NCI-H2107 (cell line): ENCODE results near the gene LRP10.
"Not testable (repeated sequence)": the region's sequence is repeated elsewhere in the genome, so short reads cannot be mapped to it uniquely, and the experiment has no call there.

Experiments
- DNase-seq: peaks from one replicate; lab custom pipeline; 2025; lab: John Stamatoyannopoulos, UW

The LRP10 gene

DNA sequence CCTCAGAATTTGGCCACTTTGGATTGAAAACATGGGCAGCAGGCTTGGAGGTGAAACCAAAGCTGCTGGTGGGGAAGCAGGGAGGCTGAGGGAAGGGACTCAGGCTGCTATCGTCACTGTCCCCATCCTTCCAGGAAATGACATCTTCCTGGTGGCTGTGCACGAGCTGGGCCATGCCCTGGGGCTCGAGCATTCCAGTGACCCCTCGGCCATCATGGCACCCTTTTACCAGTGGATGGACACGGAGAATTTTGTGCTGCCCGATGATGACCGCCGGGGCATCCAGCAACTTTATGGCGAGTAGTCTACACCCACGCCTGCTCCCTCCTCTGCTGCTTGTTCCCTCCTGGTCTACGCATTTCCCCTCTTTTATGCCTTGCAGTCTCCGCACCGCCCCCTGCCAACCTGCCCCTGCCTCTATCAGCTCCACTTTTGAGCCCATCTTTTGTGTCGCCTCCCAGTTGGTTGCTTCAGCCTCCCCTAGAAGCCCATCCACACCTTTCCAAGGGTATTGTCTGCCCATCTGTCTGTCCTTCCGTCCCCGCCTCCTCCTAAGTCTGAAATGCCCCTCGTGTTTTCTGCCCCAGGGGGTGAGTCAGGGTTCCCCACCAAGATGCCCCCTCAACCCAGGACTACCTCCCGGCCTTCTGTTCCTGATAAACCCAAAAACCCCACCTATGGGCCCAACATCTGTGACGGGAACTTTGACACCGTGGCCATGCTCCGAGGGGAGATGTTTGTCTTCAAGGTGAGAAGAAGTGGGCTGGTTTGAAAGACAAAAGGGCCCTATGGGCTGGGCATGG lies 28.2 kb upstream of the LRP10 start:
- no peak for DNase-seq

DNA sequence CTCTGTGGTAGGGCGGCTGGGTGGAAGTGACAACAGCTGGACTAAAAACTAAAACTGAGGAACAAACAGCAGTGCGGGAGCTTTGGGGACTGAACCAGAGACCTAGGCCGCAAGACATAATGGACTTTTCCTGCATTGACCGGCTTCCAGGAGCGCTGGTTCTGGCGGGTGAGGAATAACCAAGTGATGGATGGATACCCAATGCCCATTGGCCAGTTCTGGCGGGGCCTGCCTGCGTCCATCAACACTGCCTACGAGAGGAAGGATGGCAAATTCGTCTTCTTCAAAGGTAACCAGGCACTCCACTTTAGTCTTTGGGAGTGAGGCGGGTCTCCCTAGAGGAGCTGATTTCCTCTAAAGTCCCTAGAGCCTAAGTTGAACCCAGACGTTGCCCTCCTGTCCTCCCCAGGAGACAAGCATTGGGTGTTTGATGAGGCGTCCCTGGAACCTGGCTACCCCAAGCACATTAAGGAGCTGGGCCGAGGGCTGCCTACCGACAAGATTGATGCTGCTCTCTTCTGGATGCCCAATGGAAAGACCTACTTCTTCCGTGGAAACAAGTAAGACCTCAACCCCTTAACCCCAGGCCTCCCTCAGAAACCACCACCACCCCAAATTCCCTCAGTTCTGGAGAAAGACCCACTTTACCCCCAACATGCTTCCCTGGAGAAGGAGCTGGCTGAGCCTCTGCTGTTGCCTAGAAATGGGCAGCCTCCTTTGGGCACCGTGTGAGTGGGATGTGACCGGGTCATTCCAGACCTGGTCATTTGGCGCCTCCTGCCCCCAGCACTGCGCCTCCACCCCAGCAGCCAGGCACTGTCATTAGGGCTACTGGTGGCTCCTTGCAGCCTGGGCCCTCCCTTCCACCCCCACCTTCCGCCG lies 27.1 kb upstream of the LRP10 start:
- DNase-seq: no peak

DNA sequence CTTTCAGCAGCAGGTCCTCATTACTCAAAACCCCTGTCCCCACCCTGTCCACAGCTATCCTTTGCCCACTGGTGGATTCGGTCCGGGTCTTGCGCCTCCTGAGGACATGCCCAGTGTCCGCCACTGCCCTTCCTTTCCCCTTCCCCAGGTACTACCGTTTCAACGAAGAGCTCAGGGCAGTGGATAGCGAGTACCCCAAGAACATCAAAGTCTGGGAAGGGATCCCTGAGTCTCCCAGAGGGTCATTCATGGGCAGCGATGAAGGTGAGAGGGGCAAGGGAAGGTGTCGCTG lies 26.5 kb upstream of the LRP10 start:
- DNase-seq: no peak

DNA sequence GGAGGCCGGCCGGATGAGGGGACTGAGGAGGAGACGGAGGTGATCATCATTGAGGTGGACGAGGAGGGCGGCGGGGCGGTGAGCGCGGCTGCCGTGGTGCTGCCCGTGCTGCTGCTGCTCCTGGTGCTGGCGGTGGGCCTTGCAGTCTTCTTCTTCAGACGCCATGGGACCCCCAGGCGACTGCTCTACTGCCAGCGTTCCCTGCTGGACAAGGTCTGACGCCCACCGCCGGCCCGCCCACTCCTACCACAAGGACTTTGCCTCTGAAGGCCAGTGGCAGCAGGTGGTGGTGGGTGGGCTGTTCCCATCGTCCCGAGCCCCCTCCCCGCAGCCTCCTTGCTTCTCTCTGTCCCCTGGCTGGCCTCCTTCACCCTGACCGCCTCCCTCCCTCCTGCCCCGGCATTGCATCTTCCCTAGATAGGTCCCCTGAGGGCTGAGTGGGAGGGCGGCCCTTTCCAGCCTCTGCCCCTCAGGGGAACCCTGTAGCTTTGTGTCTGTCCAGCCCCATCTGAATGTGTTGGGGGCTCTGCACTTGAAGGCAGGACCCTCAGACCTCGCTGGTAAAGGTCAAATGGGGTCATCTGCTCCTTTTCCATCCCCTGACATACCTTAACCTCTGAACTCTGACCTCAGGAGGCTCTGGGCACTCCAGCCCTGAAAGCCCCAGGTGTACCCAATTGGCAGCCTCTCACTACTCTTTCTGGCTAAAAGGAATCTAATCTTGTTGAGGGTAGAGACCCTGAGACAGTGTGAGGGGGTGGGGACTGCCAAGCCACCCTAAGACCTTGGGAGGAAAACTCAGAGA lies 25.5 kb upstream of the LRP10 start:
- DNase-seq: no peak

DNA sequence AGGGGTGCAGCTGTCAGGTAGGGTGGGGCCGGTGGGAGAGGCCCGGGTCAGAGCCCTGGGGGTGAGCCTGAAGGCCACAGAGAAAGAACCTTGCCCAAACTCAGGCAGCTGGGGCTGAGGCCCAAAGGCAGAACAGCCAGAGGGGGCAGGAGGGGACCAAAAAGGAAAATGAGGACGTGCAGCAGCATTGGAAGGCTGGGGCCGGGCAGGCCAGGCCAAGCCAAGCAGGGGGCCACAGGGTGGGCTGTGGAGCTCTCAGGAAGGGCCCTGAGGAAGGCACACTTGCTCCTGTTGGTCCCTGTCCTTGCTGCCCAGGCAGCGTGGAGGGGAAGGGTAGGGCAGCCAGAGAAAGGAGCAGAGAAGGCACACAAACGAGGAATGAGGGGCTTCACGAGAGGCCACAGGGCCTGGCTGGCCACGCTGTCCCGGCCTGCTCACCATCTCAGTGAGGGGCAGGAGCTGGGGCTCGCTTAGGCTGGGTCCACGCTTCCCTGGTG lies 24.7 kb upstream of the LRP10 start:
- no peak for DNase-seq

DNA sequence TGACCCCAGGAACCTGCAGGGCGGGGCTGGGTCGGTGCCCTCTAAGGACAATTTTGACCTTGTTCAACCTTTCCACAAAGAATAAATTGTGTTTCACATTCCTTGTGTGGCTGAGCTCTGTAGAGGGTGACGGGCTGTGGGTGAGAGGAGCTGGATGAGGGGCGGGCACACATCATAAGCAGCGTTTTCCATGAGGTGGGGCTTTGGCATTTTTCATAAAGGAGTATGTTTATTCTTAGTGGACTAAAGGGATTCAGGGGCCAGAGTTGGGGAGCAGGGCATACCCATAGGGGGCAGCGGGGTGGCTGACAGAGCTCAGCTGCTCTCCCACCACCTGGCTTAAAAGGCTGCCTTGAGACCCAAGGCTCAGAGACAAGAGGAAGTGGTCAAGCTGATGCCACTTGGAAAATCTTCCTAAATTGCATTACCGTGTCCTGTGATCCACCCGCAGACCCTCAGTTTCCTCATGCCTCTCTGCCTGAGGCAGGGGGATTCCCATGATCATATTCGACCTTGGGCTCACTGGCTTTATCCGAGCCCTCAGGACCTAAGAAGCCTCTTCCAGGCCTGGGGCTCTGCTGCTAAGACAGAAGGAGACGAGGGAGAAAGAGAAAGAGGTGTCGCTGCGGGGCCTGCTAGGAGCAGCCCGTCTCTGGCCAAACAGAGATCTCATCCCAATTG lies 23.7 kb upstream of the LRP10 start:
- no peak for DNase-seq

DNA sequence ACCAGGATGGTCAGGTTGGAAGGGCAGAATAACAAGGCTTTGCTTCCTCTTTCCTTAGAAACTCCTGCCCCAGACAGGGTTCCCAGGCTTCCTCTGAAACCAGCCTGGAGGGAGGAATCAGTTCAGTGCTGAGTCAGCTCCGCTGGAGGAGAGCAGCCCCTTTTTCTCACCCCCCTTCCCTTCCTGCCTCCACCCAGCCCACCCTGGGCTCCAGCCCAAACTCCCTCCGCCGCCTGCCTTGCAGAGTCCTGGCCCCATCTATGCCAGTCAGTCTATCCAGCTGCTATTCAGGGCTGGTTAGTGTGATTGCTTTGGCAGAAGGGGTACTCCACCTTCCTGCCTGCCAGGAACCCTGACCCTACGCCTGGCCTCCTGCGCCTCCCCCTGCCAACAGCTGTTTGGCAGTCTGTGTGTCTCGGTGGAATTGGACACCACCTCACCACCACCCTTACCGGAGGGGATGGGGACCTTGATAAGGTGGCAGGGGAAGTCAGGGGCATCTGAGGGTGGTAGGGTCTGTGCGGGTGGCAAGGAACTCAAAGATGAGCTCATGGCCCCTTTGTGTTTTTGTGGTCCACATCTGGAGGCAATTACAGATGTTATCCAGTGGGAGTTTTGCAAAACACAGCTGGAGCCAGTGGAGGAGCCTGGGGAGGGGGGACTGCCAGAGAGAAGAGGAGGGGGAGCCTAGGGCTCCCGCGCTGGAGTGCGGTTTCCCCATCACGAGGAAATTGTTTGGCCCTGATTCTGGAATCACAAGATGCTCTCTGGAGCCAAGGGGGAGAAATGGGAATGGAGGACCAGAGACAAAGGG lies 23.0 kb upstream of the LRP10 start:
- DNase-seq: no peak

DNA sequence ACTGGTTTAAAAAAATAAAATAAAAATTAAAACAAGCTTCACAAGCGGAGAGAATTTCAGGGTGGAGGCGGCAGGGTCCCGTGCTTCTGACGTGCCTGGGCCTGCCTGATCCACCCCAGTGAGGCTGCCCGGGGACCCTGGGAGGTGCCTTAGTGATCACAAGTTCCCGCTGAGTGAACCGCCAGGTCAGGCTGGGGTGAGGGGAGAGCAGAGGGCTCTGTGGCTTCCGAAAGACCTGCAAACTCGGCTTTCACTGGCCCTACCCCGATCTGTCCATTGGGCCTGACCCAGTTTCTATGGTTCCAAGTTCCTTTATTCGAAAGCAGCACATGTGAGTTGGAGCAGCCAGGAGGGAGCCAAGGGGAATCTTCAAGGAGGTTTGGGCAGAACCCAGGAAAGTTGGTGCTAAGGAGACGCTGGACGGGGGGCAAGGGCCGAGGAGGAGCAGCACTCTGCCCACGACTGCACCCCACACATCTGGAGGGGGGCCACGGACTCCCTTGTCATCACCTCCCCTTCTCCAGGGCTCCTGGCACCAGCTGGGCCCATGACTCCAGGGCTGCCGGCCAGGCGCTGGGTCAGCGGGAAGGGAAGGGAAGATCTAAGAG lies 22.2 kb upstream of the LRP10 start:
- no peak for DNase-seq

DNA sequence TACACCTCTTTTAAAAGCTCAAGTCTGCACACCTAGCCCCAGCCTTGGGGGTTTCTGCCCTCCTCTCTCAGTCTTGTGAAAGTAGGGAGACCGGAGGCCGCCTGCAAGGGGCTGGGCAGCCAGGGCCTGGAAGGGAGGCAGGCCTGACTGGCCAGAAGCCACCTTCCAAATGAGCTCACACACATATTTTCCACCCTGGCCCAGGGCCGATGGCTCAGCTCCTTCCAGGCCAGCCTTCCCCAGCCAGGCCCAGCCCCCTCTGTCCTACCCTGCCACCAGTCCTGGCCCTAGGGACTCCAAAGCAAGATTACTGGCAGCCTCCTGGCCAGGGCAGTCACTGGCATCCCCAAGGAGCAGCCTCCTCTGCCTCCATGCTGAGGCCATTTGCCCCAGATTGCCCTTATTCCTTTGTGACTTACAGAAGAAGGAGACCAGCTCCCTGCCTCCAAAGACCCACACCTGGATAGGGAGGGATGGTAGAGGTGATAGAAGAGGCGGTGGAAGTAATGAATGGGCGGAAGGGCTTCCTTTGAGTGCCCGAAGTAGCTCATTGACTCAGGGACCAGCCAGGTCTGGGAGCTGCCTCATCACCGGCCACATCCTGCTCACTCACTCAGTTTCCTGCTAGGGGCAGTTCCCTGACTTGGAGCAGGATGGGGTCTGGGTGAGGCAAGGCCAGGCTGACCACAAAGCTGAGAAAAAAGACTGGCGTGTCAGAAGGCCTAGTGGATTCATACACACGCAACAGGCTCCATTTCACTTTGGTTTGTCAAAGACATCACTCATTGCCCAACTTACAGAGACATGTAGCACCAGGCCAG lies 20.4 kb upstream of the LRP10 start:
- no peak for DNase-seq

DNA sequence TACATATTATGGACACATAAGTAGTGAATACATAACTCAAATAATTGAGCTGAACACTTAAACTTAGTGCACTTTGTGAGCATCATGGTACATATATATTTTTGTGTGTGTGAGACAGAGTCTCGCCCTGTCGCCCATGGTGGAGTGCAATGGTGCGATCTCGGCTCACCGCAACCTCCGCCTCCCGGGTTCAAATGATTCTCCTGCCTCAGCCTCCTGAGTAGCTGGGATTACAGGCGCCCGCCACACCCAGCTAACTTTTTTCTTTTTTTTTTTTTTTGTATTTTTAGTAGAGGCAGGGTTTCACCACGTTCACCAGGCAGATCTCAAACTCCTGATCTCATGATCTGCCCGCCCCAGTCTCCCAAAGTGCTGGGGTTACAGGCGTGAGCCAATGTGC lies 19.4 kb upstream of the LRP10 start:
- not testable (repeated sequence) for DNase-seq

DNA sequence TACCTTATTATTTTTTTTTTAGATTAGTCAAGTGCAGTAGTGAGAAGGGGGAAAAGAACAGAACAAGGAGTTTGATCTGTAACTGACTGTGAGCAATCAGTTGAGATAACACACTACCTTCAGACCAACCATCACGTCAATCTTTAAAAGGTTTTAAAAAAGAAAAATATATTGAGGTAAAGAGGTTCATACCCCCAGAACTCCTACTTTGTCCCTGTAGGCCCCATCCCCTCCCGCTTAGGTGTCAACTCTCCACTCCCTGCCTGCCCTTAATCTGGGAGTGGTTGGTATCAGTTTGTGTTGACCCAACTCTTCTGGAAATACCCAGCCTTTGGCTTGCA lies 19.0 kb upstream of the LRP10 start:
- no peak for DNase-seq

DNA sequence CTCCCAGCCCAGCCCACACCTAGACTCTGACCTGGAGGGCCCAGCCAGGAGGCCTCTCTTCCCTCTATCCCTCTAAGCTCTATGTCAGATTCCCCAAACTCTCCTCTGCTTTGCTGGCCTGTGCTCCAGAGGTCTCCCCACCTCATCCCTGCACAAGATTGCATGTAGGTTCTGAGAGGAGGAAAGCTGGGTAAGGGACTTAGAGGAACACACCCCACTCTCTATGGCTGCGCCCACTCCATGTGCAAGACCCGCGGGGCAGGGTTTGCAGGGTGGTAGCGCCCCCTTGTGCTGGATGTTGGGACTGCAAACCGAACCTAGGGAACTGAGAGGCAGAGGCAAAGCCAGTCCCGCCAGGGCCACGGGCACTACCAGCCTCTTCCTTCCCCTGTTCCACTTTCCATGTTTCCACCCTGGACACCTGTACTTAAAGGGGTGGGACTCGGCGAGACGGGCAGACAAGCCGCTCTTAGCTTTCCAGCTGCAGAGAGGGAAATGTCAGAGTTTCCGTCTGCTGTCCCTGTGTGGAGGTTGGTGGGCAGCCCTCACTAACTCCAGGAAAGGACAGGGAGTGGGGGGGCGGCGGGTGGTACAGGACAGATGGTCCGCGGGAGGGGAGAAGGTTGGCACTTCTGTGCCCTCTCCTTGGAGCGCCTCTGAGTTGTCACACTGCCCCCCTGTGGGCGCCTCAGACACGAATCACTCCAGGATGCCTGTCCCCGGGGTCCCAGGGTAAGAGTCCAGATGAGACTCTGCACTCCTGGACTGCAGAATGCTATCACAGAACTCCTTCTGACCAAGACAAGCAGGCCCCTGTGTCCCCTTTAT lies 18.4 kb upstream of the LRP10 start:
- DNase-seq: peak; percentile 84

DNA sequence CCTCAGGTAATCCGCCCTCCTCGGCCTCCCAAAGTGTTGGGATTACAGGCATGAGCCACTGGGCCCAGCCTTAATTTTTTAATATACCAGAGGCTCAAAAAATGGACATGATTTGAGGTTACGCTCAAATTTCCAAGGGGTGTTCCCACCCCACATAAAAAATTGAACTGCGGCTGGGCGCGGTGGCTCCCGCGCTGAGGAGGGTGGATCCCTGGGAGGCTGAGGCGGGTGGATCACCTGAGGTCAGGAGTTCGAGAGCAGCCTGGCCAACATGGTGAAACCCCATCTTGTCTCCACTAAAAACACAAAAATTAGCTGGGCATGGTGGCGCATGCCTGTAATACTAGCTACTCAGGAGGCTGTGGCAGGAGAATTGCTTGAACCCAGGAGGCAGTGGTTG lies 17.2 kb upstream of the LRP10 start:
- not testable (repeated sequence) for DNase-seq

DNA sequence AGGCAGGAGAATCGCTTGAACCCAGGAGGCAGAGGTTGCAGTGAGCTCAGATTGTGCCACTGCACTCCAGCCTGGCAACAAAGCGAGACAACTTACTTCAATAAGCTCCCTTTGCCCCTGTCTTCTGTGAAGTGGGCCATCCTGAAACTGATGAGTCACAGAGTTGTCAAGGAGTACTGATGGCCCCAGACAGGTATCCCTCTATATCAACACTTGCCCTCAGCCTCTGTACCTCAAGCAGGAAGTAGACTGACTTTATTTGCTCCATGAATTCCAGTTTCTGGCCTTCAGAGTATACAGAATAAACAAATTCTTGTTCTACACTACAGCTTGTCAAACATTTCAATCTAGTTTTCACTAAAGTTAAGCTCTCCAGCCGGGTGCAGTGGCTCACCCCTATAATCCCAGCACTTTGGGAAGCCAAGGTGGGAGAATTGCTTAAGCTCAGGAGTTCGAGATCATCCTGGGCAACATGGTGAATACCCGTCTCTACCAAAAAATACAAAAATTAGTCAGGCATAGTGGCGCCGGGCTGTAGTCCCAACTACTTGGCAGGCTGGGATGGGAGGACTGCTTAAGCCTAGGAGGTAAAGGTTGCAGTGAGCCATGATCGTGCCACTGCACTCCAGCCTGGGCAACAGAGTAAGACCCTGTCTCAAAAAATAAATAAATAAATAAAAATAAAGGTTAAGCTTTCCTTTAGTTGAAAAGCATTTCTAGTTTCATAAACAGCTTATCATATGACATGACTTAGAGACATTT lies 16.4 kb upstream of the LRP10 start:
- DNase-seq: no peak

DNA sequence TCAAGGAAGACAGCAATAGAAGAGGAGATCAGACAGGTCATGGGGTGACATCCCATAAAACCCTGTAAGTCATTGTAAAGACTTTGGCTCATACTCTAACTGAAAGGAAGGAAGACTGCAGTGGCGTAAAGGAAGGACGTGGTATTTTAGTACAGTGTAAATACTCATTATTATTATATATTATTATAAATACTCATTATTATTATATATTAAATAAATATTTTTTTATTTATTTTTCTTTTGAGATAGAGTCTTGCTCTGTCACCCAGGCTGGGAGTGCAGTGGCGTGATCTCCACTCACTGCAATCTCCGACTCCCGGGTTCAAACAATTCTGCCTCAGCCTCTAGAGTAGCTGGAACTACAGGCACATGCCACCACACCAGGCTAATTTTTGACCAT lies 15.1 kb upstream of the LRP10 start:
- no peak for DNase-seq

DNA sequence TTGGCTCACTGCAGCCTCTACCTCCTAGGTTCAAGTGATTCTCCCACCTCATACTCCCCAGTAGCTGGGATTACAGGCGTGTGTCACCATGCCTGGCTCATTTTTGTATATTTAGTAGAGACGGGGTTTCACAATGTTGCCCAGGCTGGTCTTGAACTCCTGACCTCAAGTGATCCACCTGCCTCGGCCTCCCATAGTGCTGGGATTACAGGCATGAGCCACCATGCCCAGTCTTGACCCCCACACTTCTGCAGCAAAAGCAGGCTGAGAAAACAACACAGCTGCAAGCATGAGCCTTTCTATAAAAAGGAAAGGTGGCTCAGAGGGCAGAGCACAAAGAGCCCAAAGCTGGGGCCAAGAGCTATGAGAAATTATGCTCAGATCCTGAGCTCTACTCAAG lies 11.2 kb upstream of the LRP10 start:
- DNase-seq: not testable (repeated sequence)

DNA sequence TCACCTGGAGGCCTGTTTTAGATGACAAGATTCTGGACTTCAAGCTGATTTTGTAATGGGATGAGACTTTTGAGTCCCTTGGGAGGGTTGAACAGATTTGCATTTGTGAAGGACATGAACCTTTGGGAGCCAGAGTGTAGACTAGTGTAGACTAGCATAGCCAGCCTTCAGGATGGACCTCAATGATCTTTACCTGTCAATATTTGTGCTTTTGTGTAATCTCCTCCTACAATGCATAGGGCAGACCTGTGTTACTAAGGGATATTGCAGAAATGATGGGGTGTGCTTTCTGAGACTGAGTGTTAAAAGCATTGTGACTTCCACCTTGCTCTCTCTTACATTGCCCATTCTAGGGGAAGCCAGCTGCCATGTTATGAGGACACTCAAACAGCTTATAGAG lies 9.9 kb upstream of the LRP10 start:
- DNase-seq: no peak

DNA sequence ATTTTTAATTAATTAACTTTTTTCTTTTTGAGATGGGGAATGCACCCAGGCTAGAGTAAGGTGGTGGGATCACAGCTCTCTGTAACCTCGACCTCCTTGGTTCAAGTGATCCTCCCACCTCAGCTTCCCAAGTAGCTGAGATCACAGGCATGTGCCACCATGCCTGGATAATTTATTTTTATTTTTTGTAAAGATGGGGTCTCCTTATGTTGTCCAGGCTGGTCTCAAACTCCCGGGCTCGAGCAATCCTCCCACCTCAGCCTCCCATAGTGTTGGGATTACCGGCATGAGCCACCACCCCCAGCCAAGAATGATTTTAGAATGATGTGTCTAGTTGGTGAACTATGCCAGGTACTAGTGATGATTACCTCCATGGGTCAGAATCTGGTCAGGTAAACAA lies 6.6 kb upstream of the LRP10 start:
- DNase-seq: no peak
